ENCODE measurements around the gene GCC1. TPM values are rescaled to one million over a fixed set of nuclear protein-coding genes. Genes with fewer than 3 reads are reported as not detected.

GCC1 gene, protein sequence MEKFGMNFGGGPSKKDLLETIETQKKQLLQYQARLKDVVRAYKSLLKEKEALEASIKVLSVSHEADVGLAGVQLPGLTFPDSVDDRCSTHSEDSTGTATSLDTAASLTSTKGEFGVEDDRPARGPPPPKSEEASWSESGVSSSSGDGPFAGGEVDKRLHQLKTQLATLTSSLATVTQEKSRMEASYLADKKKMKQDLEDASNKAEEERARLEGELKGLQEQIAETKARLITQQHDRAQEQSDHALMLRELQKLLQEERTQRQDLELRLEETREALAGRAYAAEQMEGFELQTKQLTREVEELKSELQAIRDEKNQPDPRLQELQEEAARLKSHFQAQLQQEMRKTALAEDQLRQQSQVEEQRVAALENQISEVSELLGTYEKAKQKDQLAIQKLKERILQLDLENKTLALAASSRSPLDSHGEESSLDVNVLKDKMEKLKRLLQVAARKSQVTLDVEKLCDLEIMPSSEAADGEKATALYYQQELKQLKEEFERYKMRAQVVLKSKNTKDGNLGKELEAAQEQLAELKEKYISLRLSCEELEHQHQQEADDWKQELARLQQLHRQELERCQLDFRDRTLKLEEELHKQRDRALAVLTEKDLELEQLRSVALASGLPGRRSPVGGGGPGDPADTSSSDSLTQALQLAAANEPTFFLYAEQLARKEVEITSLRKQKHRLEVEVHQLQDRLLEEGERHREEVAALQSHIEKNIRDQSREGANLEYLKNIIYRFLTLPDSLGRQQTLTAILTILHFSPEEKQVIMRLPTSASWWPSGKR
- polyA plus RNA-seq (2013, experiment 1 of 2; ENCODE audit: insufficient read length), result 16.7 TPM
- polyA plus RNA-seq (2013, experiment 2 of 2; ENCODE audit: insufficient read length), result 16.6 TPM

DNA sequence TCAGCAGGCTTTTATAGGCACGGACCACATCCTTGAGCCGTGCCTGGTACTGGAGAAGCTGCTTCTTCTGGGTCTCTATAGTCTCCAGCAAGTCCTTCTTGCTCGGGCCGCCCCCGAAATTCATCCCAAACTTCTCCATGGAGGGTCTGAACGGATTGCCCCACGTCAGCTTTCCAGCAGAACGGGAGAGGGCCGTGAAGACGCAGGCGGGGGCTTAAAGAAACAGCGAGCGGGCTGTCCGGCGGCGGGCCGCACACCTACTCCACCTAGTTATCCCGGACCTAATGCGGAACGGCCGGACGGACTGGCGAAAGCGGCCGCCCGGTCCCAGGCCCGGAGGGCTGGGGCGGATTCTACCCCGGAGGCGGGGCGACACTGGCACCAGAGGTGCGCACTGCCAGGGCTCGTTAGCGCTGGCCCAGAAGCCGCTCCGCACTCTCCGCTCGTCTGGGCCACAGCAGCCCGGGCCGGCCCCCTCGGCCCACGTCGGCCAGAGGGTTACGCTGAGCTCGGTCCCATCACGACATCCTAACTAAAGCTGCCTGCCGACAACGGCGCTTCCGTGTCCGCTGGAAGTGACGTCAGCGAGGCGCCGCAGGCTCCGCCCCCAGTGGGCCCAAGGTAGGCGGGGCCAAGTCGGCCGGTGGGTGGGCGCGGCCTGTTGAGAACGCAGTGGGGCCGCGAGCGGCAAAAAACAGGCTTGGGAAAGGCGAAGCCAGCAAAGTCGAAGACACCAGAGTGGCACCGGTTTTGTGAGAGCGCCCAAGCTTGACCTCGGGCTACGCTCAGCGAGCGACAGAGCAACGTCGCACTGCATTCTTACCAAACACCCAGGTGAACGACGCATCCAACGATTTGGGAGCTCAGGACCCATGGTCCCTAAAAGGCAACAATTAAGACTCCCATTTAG is at the start of gene GCC1:
Gene GCC1, minus strand, starts transcription at position 553 of the 910 bp plus-strand sequence. Its CDS starts 414 bp downstream, at position 139.
- peak; percentile 87 for DNase-seq

DNA sequence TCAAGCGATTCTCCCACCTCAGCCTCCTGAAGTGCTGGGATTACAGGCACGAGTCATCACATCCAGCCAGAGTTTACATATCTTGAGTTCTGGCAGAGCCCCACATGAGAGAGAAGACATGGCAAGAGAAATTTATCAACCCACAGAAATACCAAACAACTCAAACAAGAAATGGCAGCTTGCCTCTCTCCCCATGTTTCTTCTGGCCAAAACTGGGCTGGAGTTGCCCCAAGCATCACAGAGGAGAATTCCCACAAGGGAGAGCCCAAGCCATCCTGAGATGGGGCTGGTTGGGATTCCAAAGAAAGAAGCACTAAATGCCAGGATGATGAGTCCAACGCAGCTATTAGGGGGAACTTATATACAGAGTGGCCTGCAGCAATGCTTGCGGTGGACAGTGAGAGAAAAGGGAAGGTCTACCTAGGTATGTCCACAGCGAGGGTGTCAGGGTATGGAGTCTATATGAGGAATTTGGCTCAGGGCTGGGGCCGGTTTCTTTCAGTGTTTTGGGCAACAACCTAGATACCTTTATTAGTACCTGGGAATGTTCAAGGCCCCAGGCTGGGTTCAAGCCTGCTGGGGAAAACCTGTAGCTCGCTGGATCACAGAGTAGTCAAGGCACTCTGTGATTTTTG is 47.0 kb upstream of the GCC1 start:
- peak; percentile 87 for DNase-seq

GRCh38 chr7:127629268-127629854 is 44.0 kb upstream of the GCC1 start:
- DNase-seq, result no peak

DNA sequence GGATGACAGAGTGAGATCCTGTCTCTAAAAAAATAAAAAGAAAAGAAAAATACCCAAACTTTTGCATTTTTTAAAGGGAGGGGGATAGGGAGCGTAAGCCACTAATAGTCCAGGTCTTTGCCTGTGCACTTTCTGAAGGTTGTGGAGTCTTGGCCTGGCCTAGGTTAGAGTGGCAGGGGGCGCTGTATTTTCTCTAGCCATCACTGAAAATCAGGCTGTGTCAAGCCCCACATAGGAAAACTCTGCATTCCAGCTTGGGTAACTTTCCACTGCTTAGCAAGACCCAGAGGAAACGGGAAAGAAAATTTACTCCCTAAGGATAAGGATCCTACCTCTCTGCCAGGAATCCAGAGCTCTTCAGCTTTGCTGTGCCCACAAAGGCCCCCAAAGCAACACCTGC is 43.0 kb upstream of the GCC1 start:
- no peak for DNase-seq

DNA sequence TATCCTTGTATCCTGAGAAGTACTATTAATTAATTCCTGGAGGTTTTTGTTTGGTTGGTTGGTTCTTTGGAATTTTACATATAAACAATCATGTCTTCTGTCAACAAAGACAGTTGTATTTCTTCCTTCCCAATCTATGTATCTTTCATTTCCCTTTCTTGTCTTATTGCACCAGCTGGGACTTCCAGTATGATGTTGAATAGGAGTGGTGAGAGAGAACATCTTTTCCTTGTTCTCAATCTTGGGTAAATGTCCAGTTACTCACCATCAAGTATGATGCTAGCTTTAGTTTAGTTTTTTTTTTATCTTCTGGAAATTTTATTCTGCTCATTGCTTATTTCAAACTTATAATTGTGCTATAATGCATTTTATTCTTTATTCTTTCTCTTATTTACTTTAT is 39.9 kb upstream of the GCC1 start:
- no peak for DNase-seq

GRCh38 chr7:127620406-127621233 is 35.2 kb upstream of the GCC1 start:
- DNase-seq, result no peak

- no peak for DNase-seq
Observed at GRCh38 chr7:127619681-127620405, 34.4 kb upstream of the GCC1 start.

DNA sequence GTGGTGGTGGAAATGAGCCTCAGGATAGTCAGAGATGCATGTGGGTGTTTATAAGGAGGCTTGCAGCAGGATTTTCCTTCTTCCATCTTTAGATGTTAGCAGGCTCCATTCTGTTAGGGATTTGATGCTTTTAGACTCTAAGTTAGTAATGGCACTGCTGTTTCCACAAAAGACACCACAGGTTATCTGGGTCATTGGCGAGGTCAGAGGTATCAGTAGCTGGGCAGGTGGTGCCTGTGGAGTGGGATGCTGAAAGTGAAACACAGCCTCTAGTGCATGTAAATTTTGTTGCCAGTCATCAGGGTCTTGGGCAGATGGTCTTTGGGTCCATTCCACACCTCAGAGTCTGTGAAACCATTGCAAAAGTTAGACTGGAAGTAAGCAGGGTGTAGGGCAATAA is 33.4 kb upstream of the GCC1 start:
- no peak for DNase-seq

GRCh38 chr7:127618042-127618441 is 32.6 kb upstream of the GCC1 start, which contains the start of gene PAX4:
Gene PAX4 (minus strand): TSS chr7:127618142. CDS start chr7:127615928, 2,214 bp downstream.
- DNase-seq, result no peak

- no peak for DNase-seq
Observed at GRCh38 chr7:127616724-127617123, 31.3 kb upstream of the GCC1 start.

GRCh38 chr7:127612263-127612662 is 26.9 kb upstream of the GCC1 start:
- DNase-seq, result no peak

GRCh38 chr7:127609297-127609696 is 23.9 kb upstream of the GCC1 start:
- no peak for DNase-seq

DNA sequence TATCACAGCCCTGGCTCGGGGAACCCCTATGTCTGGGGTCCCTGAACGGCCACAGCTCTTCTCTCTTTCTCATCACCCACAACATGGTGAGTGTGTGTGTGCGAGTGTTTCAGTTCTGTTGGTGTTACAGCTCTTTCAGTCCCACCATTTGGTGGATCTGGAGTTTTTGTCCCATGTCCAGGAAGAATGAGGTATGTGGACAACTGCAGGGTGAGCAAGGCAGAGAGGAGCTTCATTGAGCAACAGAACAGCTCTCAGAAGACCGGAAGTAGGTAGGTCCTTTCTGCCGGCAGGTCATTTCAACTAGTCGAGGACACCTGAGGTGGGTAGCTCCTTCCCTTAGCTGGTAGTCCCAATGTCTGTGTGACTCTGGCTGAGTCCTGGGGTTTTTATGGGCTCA is 23.1 kb upstream of the GCC1 start:
- DNase-seq, result no peak

GRCh38 chr7:127600885-127601284 is 15.5 kb upstream of the GCC1 start:
- DNase-seq, result no peak

DNA sequence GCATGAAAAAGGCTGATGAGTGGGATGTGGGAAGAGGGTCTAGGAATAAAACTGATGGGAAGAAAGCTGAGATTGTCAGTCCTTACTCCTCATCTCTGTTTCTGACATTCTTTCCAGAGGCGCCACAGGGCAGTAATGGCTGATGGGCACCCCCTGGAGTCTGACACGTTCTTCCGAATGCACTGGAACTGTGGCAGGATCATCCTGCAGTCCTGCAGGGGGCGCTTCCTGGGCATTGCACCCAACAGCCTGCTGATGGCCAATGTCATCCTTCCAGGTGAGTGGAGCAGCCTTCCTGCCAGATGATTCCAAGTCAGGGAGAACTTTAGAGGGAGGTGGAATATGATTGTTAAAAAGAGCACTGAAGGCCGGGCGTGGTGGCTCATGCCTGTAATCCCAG is 12.9 kb upstream of the GCC1 start:
- no peak for DNase-seq

DNA sequence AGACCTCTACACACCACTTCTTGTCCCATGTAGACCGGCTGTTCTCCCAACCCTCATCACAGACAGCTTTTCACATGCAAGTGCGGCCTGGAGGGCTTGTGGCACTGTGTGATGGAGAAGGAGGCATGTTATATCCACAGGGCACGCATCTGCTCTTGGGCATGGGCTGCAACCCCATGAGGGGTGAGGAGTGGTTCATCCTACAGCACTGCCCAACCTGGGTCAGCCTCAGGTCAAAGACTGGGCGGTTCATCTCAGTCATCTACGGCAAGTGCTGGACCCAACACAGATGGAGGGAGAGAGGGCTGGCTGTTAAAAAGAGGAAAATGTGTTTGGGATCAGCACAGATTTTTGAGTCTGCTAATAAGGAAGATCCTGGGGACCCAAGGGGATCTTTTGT is 10.3 kb upstream of the GCC1 start:
- DNase-seq, result no peak

- DNase-seq, result no peak
Observed at GRCh38 chr7:127594490-127594889, 9.1 kb upstream of the GCC1 start.

GRCh38 chr7:127592550-127592949 is 7.2 kb upstream of the GCC1 start:
- DNase-seq, result no peak

- no peak for DNase-seq
Observed at GRCh38 chr7:127591591-127591990, 6.2 kb upstream of the GCC1 start.

DNA sequence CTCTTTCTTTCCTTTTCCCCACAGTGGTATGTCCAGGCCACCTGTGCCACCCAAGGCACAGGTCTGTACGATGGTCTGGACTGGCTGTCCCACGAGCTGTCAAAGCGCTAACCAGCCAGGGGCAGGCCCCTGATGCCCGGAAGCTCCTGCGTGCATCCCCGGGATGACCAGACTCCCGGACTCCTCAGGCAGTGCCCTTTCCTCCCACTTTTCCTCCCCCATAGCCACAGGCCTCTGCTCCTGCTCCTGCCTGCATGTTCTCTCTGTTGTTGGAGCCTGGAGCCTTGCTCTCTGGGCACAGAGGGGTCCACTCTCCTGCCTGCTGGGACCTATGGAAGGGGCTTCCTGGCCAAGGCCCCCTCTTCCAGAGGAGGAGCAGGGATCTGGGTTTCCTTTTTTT is 5.8 kb upstream of the GCC1 start:
- DNase-seq, result no peak
